Measurements from ENCODE around the gene PCOLCE2.

The PCOLCE2 gene, protein sequence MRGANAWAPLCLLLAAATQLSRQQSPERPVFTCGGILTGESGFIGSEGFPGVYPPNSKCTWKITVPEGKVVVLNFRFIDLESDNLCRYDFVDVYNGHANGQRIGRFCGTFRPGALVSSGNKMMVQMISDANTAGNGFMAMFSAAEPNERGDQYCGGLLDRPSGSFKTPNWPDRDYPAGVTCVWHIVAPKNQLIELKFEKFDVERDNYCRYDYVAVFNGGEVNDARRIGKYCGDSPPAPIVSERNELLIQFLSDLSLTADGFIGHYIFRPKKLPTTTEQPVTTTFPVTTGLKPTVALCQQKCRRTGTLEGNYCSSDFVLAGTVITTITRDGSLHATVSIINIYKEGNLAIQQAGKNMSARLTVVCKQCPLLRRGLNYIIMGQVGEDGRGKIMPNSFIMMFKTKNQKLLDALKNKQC

DNA sequence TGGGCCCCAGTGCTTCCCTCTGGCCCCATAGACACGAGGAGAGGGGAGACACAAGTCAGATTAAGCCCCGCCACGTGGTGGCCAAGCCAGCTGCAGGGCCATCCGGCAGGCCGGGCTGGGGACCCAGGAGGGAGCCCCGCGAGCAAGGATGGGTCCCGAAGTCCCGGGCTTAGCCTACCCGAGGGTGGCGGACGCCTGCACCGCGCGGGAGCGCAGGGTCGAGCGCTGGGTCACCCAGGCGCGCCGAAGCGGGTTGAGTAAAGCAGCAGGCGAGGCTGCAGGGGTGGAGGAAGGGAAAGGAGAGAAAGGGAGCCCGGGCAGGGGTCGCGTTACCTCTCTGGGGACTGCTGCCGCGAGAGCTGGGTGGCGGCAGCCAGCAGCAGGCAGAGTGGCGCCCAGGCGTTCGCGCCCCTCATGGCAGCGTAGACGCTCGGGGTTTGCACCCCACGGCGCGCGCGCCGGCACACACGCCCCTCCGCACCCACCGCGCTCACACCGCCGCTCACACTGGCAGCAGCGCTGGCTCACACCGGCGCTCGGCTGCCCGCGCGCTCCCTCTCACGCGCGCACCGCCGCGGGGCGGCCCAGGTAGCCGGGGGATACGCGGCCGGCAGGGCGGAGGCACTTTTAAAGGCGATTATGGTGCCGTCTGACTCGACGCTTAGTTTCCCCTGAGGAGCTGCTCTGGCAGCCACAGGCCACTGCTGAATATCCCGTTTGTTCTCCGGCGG is at the start of gene PCOLCE2:
PCOLCE2 (minus strand) TSS at position 603 of the 731 bp plus-strand sequence; CDS start at position 416, 187 bp downstream.
- DNase-seq (ENCODE audit: low read depth) = no peak

DNA sequence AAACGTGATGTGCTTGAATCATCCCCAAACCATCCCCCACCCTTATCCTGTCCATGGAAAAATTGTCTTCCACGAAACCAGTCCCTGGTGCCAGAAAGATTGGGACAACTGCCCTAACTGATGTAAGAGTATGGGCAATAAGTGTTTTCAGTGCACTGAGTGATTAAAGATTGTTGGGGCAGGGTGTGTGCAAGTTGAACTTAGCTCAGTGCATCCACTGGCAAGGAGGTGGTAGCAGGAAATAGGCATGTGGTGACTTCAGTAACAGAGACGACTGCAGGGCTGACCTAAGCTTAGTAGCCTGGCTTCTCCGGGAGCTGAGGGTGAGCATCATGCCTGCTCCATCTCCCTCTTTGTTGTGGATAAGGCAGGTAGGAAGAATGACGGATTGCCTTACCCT is 47.1 kb upstream of the PCOLCE2 start:
- no peak for DNase-seq (ENCODE audit: low read depth)

DNA sequence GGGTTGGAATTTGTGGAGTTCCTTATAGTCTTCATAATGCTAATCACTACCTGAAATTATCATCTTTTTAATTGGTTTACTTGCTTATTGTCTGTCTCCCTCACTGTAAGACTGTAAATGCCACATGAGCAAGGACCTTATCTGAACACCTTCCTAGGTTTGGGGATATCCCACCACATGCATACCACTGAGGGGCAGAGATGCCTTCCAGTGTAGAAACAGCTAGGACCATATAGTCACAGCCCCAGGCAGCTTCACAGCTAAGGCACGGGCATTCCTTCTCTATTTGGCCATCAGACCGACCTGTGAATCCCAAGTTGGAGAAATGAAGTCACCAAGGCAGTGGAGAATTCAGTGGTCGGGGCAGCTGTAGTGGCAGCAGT is 46.0 kb upstream of the PCOLCE2 start:
- DNase-seq (ENCODE audit: low read depth) = no peak

DNA sequence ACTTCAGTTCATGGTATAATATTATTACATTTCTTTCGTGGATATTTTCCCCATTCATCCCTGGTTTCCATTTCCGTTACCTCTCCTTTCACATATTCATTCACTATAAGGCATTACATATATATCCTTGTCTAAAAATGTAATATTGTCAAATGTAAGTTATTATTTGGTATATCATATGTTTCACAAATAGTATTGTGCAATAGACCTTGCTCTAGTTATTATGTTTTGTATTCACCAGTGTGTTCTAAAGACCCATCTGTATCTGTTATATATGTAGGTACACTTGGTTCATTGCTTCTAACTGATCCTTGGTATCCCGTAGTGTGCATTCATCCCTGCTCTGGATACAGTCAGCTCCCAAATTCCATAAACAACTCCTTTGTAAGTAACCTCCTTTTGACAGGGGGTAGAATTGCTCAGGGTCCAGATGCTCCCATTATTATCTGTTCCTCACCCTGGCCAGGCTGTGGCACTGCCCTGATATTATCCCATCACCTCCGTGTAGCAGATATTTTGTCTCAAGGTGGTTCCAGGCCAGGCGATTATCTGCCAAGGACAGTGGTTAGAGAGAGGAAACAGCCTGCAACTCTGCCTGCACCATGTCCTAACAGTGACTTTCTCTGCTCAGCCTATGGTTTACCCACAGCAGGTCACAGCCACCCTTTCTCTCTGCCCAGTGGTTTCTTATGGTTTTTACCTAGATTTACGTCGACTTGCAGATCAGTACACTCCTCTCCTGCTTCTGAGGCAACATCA is 45.4 kb upstream of the PCOLCE2 start:
- DNase-seq (ENCODE audit: low read depth) = no peak

DNA sequence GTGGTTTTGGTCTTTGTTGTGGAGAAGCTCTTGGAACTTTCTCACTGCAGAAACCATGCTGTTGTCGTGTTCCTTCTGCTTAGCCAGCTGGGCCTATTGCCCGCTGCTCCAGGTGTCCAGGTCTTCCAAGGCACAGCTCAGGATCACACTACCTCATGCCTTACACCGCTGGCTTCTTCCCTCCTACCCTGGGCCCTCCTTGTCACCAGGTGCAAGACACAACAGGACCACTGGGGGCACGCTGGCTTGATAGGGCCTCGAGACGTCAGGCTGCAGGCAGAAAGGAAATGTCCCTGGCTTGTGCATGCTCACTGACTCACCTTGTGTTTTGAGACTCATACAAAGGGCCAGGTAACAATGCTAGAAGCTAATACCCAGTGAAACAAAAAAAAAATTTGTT is 42.3 kb upstream of the PCOLCE2 start:
- DNase-seq (ENCODE audit: low read depth) = no peak

DNA sequence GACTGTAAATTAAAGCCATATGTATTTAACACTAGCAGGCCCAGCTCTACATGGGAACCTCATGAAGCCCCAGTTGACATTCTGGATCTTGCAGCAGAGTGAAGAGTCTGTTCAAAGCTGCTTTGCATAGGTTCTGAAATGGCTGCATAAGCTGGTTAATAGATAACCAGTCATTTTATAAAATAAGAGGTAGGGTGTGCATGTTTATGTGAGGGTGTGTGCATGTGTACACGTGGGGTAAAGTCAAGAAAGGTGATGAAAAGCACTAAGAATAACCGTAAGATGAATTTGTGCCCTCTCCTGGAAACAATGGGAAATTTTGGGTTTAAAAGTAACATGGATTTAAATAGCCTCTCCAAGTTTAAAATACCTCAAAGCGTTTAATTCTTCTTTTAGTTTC is 41.6 kb upstream of the PCOLCE2 start:
- DNase-seq (ENCODE audit: low read depth) = no peak

DNA sequence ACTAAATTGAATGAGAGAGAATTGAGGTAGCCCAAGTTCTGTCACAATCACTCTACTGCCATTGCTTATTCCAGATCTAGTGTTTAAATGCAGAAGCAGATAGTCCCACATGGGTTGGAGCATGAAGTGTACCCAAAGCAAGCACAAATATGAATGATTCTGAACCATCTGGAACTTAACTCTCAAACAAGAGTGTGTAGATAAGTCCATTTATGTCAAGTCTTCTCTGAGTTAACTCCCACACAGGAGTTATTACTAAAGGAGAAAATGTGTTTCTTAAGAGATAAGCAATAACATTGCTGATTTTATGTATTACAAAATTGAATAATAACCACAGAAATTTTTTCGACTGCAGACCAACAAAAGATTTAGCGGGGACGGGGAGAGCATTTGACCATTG is 41.0 kb upstream of the PCOLCE2 start:
- DNase-seq (ENCODE audit: low read depth) = no peak

DNA sequence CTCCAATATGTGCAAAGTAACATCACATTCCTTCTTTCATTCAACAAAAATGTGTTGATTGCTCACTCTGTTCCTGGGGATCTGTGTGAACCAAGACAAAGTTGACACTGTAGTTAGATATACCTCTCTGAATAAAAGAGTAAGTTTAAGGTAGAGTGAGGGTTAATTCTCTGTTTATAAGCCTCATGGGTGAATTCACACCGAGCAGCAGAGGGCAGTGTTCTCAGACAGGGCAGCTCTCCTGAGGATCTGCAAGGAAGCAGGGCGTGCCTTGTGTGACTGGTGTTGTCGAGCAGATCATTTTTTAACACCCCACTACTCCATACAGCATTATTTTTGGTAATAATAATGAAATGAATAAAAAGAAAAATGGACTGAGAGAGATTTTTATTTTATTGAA is 40.2 kb upstream of the PCOLCE2 start:
- no peak for DNase-seq (ENCODE audit: low read depth)

DNA sequence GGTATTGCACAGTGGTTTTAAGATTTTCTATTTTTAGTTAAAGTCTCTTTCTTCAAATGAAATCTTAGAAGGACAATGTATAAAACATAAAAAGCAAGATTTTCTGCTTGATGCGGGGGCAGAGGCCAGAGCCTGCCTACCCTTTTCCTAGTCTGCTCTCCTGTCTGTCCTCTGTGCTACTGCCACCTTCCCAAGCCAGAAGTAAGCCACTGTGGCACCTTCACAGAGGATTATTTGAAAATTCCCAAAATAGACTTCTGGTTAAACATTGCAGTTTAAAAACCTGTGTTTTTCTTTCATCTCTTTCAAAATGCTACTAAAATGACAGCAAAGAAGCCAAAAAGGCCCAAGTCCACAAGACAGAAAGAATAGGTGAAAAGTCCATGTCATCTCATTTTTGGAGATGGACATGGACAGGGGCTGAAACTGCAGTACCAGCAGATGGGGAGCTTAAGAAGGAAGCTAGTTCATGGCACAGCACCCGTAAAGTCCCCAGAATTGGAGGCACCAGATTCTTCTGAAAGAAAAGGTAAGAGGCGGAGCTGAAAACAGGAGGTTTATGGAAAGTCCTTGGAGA is 37.6 kb upstream of the PCOLCE2 start:
- no peak for DNase-seq (ENCODE audit: low read depth)

DNA sequence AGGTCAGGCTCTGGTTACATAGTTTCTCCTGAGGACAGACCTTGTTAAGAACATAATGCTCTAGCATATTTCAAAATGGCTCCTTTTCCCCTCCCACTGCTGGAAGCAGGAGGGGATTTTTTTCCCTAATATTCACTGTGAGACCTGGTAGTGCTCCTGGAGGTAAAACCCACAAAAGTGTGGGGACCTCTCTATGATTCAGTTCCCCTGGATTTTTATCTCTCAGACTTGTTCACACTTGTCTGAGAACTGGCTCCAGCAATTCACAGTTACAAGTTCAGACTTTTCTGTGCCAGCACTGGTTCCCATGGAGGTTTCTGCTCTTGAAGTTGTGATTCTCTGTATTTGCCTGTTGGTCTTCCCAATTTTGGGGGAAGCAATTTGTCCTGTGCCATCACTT is 36.3 kb upstream of the PCOLCE2 start:
- no peak for DNase-seq (ENCODE audit: low read depth)

DNA sequence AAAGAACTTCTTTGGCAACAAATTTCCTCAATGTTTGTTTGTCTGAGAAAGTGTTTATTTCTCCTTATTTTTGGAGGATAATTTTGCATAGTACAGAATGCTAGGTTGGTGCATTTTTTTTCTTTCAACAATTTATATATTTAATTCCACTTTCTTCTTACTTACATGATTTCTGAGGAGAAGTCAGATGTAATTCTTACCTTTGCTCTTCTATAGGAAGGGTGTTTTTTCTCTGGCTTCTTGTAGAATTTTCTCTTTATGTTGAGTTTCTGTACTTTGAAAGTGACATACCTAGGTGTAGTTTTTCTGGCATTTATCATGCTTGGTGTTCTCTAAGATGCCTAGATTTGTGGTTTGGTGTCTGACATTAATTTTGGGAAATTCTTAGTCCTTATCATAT is 34.8 kb upstream of the PCOLCE2 start:
- no peak for DNase-seq (ENCODE audit: low read depth)

DNA sequence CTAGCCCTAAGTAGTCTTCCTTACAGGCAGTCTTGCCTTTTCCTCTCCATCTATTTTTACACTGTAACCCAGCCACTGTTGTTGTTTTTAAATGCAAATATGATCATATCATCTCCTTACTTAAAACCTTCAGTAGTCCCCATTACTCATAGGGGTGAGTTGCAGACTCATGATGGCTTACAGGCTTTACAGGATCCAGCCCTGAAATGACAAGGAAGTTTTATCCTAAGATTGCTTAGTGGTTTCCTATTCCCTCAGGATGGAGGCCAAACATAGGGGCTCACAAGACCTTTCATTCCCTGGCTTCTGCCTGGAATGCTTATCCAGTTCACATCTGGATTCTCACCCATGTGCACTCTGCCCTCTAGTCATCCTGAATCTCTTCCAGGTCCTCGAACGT is 27.7 kb upstream of the PCOLCE2 start:
- DNase-seq (ENCODE audit: low read depth) = no peak

DNA sequence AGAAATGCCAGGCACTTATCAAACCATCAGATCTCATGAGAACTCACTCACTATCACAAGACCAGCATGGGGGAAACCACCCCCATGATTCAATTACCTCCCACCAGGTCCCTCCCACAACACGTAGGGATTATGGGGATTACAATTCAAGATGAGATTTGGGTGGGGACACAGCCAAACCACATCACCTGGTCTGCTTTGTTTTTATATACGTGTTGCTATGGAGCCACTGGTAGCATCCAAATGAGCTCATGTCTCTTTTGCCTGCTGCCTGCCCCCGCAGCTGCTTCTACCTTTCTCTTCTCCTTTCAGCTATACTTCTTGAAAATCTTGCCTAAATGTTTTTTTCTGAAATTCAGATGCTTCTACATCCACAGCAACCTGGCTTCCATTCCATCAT is 26.8 kb upstream of the PCOLCE2 start:
- no peak for DNase-seq (ENCODE audit: low read depth)

DNA sequence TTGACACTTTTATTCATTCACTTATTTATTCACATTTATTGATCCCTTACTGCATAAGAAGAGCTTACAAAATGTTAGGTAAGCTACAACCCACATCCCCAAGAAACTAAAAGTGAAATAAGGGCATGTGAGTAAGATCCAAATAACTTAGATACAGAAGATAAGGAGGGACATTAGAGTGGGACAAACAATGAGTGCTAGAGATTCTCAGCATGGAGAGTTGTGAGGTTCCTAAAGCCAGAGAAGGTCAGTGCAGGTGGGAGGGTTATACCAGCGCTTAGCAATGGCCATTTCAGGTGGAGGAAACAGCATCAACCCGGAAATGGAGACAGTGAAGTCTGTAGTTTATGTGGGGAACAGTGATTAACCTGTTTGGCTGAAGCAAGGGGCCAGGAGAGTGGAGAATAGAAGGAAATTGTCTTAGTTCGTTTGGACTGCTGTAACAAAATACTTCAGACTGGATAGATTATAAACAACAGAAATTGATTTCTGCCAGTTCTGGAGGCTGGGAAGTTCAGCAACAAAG is 25.5 kb upstream of the PCOLCE2 start:
- DNase-seq (ENCODE audit: low read depth) = no peak

DNA sequence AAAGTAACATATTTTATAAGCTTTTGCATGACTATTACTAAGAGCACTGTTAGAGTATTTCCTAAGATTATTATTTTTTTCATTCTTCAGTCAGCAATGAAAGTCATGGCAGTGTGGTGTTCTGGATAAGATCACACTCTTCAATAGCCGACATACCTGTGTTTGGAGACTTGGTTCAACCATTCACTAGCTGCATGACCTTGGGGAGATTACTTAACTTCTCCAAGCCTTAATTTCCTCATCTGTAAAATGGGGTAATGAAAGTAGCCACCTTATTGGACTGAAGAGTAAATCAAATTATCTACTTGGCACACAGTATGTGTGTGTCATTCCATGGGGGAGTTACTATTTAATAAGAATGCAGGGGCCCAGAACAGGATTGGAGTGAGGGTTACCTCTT is 24.5 kb upstream of the PCOLCE2 start:
- no peak for DNase-seq (ENCODE audit: low read depth)

DNA sequence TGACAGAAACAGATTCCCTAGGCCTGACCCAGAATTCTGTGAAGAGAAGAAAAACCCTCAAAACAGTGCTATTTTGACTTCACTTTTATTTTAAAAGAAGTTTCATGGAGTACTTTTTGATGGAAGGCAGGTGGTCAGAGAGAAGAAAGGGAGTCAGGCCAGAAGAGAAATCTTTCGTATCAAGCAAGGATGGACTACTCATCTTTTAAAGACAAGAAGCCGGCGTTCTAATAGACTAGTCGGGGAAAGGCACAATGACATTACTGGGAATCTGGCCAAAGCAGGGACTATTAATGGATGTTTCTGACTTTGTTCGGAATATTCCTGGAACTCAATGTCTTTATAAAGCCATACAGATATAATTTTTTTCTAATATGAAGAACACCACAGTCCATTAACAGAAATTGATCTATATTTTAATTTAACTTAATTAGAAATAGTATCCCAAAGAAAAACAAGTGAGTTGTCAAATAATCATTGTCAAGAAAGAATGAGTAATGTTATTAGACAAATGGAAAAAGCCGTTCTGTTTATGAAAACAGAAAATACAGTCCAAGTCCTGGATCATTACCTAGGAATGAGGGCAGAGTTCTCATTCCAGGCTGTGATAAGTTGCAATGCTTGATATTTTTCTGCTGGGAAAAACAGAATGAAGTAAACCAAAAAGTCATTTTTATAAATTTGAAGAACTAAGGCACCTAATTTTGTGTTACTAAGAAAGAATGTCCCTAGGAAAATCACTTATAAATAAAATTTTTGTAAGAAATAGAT is 23.7 kb upstream of the PCOLCE2 start:
- no peak for DNase-seq (ENCODE audit: low read depth)

DNA sequence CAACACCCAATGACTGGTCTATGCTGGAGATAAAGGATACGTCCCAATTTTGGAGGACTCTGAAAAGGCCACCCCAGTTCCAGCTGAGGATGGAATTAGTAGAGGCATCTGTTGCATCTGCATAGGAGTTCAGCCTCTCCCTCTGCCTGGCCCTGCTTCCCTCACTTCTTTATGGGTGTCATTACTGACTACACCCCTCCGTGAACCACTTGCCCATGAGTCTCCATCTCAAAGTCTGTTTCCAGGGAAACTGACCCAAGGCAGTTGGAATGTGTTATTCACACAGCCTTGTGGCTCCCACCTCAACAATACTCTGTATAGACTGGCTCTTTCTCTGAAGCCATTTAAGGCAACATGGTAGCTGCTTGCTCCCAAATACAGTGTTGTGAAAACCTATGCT is 21.4 kb upstream of the PCOLCE2 start:
- no peak for DNase-seq (ENCODE audit: low read depth)

DNA sequence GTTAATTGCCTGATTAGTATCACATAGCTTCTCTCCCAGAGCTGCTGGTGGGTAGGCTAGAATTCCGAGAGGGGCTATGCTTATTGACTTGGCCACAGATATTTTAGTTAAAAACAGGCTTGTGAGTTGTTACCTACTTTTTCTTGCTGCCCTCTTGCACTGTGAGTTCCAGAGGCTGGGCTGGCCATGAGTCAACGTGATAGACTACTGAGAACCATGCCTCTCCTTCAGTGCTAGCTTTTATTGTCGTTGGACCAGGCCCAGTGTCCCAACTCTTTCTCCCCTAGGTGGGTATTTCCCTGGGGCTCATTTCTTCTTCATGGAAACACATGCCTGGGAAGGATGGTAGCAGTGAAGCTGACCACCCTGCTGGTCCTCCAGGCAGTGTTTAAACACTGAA is 20.4 kb upstream of the PCOLCE2 start:
- DNase-seq (ENCODE audit: low read depth) = no peak

DNA sequence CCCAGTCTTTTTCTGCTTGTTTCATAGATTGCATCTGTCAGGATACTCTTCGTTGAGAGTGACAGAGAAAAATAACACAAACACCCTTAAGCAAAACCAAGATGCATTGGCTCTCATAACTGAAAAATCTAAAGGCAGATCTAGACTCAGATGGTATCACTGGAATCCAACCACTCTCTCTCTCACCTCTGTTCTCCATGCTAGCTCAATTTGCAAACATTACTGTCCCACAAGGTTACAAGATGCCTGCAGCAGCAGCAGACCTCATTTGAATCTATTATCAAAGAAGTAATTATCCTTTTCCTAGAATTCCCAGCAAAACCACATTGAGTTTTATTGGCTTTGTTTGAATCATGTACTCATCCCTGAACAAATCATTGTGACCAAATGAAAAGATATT is 19.1 kb upstream of the PCOLCE2 start:
- DNase-seq (ENCODE audit: low read depth) = no peak

DNA sequence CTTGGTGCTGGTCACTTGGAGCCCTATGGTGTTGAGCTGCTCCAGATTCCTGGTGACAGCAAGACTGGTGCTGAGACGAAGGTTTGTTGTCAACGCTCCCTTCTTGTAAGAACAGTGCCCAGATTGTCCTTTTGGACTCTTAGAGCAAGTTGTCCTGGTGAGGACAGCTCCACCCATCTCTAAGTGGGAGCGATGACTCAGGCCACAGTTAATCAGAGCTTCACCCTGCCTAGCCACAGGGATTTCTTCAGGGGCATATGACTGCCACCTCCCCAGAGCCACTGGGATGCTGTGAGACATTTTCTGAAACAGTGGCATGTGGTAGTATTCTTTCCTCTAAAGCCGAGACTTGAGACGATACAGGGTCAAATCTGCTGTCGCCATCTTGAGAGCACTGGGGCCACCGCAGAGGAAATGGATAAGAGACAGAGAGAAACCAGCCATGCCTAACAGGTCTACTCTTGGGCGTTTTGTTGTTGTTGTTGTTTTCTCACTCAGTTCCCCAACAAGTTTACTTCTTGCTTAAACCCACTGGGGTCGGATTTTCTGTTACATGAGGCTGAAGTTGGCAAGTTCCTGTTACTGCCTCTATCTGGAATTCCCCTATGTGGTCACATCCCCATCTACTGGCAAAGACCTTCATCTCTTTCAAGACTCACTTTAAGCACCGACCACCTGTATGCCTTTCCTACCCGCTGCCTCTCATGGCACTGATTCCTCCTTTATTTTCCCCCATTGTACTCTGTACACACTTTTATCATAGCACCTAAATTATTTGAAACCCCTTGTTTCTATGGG is 16.0 kb upstream of the PCOLCE2 start:
- no peak for DNase-seq (ENCODE audit: low read depth)

DNA sequence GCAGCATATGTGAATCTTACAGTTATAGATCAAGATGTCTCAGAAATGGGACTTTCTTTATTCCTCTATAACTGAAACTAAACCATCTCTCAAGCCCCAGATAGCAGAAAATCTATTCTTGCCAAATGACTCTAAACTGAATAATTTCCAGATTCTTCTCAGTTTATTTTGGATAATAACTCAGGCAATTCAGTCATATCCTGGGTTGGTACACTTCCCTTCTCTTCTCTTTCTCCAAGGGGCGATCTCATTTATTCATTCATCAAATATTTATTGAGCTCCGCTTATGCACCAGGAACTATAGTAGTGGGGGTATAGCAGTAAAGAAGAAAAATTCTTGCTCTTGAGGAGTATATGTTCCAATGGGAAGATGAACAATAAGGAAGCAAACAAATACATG is 13.5 kb upstream of the PCOLCE2 start:
- DNase-seq (ENCODE audit: low read depth) = no peak

All from GM04504 (cell line).